ENCODE results near the gene RABEP1. TPM values are rescaled to one million over a fixed set of nuclear protein-coding genes. Genes with fewer than 3 reads are reported as not detected.
A peak's percentile ranks its signal among the peaks of the same experiment; 100 is the strongest.

Gene RABEP1
- total RNA-seq, 2 donors from 2014 or later, result 42.8 to 77.0 TPM

GRCh38 chr17:5254414-5254813, 27.7 kb upstream of the RABEP1 start:
- no peaks in the 10 kb centered on the region for H3K9me3 Mint-ChIP-seq

DNA sequence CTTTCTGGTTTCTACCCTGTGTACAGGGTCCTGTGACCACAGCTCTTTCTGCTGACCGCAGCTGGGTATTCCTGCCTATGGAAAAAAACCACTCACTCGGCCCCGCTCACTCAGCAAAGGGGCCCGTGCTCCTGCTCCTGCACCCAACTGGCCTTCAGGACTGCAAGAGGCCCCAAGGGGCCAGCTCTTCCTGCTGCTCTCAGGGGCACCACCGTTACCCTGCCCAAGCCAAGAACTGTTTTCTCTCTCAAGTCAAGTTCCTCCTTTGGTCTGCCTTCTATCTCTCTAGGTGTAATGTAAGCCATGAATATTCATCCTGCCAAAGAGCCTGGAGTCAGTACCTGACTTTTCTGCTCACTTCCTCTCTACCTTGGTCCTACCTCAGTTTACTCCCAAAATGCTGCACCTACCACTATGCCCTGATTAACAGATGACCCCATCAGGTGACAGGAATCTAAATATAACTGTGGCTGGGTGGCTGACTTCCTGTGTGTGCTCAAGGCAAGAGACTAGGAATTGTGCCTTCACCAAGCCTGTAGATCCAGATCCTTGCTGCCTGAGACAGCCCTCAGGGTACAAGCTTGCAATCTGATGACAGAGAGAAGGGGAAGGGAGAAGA, 27.1 kb upstream of the RABEP1 start:
- H3K27ac Mint-ChIP-seq, result peak overlapping the region in 1 of 2 donors; percentile 11
- ATAC-seq, result no peak
- peaks cover 5 to 6% of the 10 kb centered on the region in 2 donors for H3K4me1 Mint-ChIP-seq (ENCODE audit: low read depth in 2 of 2)
- H3K9me3 Mint-ChIP-seq, result no peaks in the 10 kb centered on the region
- H3K36me3 Mint-ChIP-seq, result no peaks in the 10 kb centered on the region
- no peaks in the 10 kb centered on the region for H3K27me3 Mint-ChIP-seq
- no peak overlapping the region for H3K4me3 Mint-ChIP-seq
- DNase-seq (ENCODE audit: low spot score), result no peak

More at GRCh38 chr17:5254414-5254813, 27.7 kb upstream of the RABEP1 start:
- Mint-ChIP-seq H3K36me3 (no peaks in the 10 kb centered on the region), H3K4me1 (ENCODE audit: low read depth in 2 of 2) (peaks cover 9 to 11% of the 10 kb centered on the region in 2 donors), H3K4me3 (no peak overlapping the region), H3K27ac (no peak overlapping the region), H3K27me3 (no peaks in the 10 kb centered on the region)
- DNase-seq (ENCODE audit: low spot score), result no peak
- ATAC-seq, result no peak

GRCh38 chr17:5257124-5257523, 25.0 kb upstream of the RABEP1 start:
- no peak for ATAC-seq
- Mint-ChIP-seq H3K27ac (no peak overlapping the region), H3K4me3 (no peak overlapping the region), H3K27me3 (no peaks in the 10 kb centered on the region), H3K4me1 (ENCODE audit: low read depth in 2 of 2) (peaks cover 5 to 6% of the 10 kb centered on the region in 2 donors), H3K9me3 (no peaks in the 10 kb centered on the region), H3K36me3 (no peaks in the 10 kb centered on the region)
- no peak for DNase-seq (ENCODE audit: low spot score)

DNA sequence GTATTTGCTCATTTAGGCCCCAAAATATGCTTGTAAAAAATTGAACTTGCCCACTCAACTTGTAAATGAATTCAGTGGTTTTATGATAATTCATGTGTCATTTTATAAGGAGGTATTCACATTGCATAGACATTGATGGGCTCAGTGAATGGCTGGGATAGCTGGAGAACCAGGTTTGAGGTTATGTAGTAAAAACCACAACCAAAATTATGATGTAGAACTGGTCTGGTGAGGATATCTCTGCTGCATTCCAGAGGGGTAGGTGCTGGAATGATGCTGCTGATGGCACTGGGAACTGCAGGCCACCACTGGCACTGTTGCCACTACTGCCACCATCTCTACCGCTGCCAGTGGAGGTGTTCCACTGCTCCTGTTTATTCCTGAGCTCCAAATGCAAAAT, 21.5 kb upstream of the RABEP1 start:
- Mint-ChIP-seq H3K27me3 (no peaks in the 10 kb centered on the region), H3K36me3 (no peaks in the 10 kb centered on the region), H3K4me3 (no peak overlapping the region), H3K27ac (no peak overlapping the region), H3K9me3 (no peaks in the 10 kb centered on the region), H3K4me1 (ENCODE audit: low read depth in 2 of 2) (no peaks in the 10 kb centered on the region)
- ATAC-seq, result no peak
- no peak for DNase-seq (ENCODE audit: low spot score)

DNA sequence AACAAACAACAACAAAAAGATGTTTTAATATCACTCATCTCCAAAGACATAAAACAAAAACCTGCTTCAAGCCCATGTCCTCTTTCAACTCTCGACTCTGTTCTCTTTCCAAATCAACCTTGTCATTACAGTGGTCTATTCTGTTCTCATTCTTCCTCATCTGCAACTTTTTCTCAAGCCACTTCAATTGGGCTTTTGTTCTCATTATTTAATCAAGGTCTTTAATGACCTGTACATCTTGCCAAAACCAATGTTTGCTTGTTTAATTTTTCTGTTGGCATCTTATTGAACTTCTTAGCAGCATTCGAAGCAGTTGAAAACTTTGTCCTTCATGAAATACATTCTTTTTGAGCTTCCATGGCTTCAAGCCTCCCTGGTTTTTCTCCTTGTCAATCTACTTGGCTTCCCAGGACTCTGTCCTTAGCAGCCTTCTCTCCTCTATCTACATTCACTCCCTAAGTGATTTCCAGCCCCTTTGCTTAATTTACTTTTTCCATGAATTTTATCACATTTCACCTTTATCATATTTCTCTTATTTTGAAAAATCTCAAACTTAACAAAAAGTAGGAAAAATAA, 19.6 kb upstream of the RABEP1 start:
- no peaks in the 10 kb centered on the region for H3K4me1 Mint-ChIP-seq (ENCODE audit: low read depth in 2 of 2)
- H3K4me3 Mint-ChIP-seq, result no peak overlapping the region
- no peaks in the 10 kb centered on the region for H3K27me3 Mint-ChIP-seq
- no peaks in the 10 kb centered on the region for H3K36me3 Mint-ChIP-seq
- H3K27ac Mint-ChIP-seq, result peak overlapping the region in 1 of 2 donors; percentile 3
- no peak for DNase-seq (ENCODE audit: low spot score)
- H3K9me3 Mint-ChIP-seq, result no peaks in the 10 kb centered on the region
- ATAC-seq, result no peak

- Mint-ChIP-seq H3K9me3 (no peaks in the 10 kb centered on the region), H3K4me1 (ENCODE audit: low read depth in 2 of 2) (no peaks in the 10 kb centered on the region), H3K36me3 (no peaks in the 10 kb centered on the region), H3K4me3 (no peak overlapping the region), H3K27ac (no peak overlapping the region), H3K27me3 (no peaks in the 10 kb centered on the region)
- ATAC-seq, result no peak
- no peak for DNase-seq (ENCODE audit: low spot score)
These were observed 18.6 kb upstream of the RABEP1 start for GRCh38 chr17:5263441-5263840.

GRCh38 chr17:5264893-5265292, 17.2 kb upstream of the RABEP1 start:
- Mint-ChIP-seq H3K9me3 (no peaks in the 10 kb centered on the region), H3K36me3 (no peaks in the 10 kb centered on the region), H3K27ac (no peak overlapping the region), H3K27me3 (no peaks in the 10 kb centered on the region), H3K4me3 (no peak overlapping the region), H3K4me1 (ENCODE audit: low read depth in 2 of 2) (no peaks in the 10 kb centered on the region)
- no peak for ATAC-seq
- no peak for DNase-seq (ENCODE audit: low spot score)

DNA sequence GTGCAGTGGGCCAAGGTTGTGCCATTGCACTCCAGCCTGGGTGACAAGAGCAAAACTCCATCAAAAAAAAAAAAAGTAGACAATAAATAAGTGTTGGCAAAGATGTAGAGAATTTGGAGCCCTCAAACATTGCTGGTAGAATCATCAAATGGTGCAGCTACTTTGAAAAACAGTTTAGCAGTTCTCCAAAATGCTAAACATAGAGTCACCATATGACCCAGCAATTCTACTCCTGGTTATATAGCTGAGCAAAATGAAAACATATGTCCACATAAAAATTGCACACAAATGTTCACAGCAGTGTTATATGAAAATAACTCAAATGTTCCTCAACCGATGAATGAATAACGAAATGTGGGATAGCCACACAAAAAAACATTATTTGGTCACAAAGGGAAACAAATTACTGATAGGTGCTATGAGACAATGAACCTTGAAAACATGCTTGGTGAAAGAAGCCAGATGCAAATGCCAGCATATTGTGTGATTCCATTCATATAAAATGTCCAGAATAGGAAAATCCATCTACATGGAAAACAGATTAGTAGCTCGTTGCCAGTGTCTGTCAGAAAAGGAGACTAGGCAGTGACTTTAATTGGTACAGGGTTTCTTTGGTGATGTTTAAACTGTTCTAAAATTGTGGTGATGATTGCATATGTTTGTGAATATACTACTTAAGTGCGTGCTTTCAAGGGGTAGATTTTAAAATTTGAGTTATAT, 12.7 kb upstream of the RABEP1 start:
- Mint-ChIP-seq H3K27me3 (peaks cover 0 to 3% of the 10 kb centered on the region in 2 donors), H3K4me1 (ENCODE audit: low read depth in 2 of 2) (no peaks in the 10 kb centered on the region), H3K9me3 (no peaks in the 10 kb centered on the region), H3K4me3 (no peak overlapping the region), H3K27ac (no peak overlapping the region), H3K36me3 (no peaks in the 10 kb centered on the region)
- ATAC-seq (no peak), DNase-seq (ENCODE audit: low spot score) (no peak)

- ATAC-seq, result no peak
- Mint-ChIP-seq H3K4me3 (no peak overlapping the region), H3K4me1 (ENCODE audit: low read depth in 2 of 2) (no peaks in the 10 kb centered on the region), H3K27ac (no peak overlapping the region), H3K9me3 (no peaks in the 10 kb centered on the region), H3K27me3 (peaks cover 0 to 3% of the 10 kb centered on the region in 2 donors), H3K36me3 (no peaks in the 10 kb centered on the region)
- no peak for DNase-seq (ENCODE audit: low spot score)
These were observed 9.8 kb upstream of the RABEP1 start for GRCh38 chr17:5272322-5272721.

DNA sequence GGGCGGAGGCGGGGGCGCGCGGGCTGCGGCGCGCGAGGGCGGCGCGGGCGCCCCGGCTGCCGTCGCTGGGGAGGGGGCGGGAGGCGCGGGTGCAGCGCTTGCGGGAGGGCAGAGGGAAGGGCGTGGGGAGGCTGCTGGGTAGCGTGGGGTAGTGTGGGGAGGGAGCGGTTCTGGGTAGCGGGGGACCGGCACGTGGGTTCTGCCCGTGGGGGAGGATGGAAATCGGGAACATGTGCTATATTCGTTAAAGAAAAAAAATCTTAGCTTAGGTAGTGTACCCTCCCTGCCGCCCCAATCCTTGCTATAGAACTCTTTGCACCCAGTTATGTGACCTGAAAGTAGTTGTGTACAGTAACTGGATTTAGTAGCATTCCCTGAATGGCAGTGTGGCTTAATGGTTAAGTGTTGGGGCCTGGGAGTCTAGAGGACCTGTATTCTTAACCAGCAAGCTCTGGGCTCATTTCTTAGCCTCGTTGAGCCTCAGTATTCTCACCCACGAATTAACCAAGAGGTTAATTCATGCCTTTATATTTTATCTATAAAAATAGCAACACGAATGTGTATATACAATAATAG, 646 bp downstream of the RABEP1 start:
- Mint-ChIP-seq H3K4me1 (ENCODE audit: low read depth in 2 of 2) (peaks cover 18 to 34% of the 10 kb centered on the region in 2 donors), H3K36me3 (no peaks in the 10 kb centered on the region), H3K4me3 (peak overlapping the region; percentile 88), H3K27ac (peak overlapping the region; percentile 76 to 82), H3K27me3 (no peaks in the 10 kb centered on the region), H3K9me3 (no peaks in the 10 kb centered on the region)
- peak in 1 of 2 donors; percentile 62 for ATAC-seq
- DNase-seq (ENCODE audit: low spot score), result no peak

GRCh38 chr17:5283571-5284315, 1.7 kb downstream of the RABEP1 start:
- DNase-seq (ENCODE audit: low spot score) (no peak), ATAC-seq (no peak)
- Mint-ChIP-seq H3K36me3 (no peaks in the 10 kb centered on the region), H3K9me3 (no peaks in the 10 kb centered on the region), H3K27me3 (no peaks in the 10 kb centered on the region), H3K4me1 (ENCODE audit: low read depth in 2 of 2) (peaks cover 23 to 39% of the 10 kb centered on the region in 2 donors), H3K4me3 (peak overlapping the region; percentile 88), H3K27ac (peak overlapping the region; percentile 76 to 82)

GRCh38 chr17:5284681-5285080, 2.6 kb downstream of the RABEP1 start:
- no peaks in the 10 kb centered on the region for H3K36me3 Mint-ChIP-seq
- no peak for DNase-seq (ENCODE audit: low spot score)
- H3K4me1 Mint-ChIP-seq (ENCODE audit: low read depth in 2 of 2), result peaks cover 28 to 45% of the 10 kb centered on the region in 2 donors
- ATAC-seq, result no peak
- H3K27ac Mint-ChIP-seq, result no peak overlapping the region
- H3K9me3 Mint-ChIP-seq, result no peaks in the 10 kb centered on the region
- H3K4me3 Mint-ChIP-seq, result no peak overlapping the region
- H3K27me3 Mint-ChIP-seq, result no peaks in the 10 kb centered on the region

- DNase-seq (ENCODE audit: low spot score) (no peak), ATAC-seq (no peak)
- Mint-ChIP-seq H3K36me3 (no peaks in the 10 kb centered on the region), H3K9me3 (no peaks in the 10 kb centered on the region), H3K27ac (no peak overlapping the region), H3K4me1 (ENCODE audit: low read depth in 2 of 2) (peaks cover 24 to 46% of the 10 kb centered on the region in 2 donors), H3K4me3 (no peak overlapping the region), H3K27me3 (no peaks in the 10 kb centered on the region)
These were observed 4.8 kb downstream of the RABEP1 start for GRCh38 chr17:5286846-5287245.
